ENCODE data around the gene GCK.
A peak's percentile ranks its signal among the peaks of the same experiment; 100 is the strongest.

GCK gene

DNA sequence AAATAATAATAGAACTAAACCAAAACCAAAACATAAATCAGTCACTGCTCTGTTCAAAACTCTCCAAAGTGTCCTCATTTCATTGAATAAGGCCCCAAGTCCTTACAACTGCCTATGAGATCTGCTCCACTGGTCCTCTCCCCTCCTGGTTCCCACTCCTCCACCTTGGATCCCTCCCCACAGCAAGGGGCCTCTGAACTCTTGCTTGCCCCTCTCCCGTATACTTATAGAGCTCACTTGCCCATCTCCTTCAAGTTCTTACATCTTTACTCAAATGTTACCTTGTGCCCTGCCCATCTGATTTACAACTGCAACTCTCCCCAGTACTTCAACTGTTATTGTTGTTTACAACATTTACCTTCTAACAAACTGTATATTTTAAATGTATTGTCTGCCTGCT is 66.7 kb downstream of the GCK start:
- Histone ChIP-seq H3K9ac (ENCODE audit: low read depth, low read length) (peak overlapping the region; percentile 61), H3K27me3 (ENCODE audit: control insufficient read depth, insufficient read depth, low read length) (peaks cover 10% of the 10 kb centered on the region), H3K9me3 (ENCODE audit: control insufficient read depth, insufficient read depth, low read length) (no peaks in the 10 kb centered on the region), H3K4me1 (ENCODE audit: control insufficient read depth, insufficient read depth, low read length) (no peaks in the 10 kb centered on the region), H3K36me3 (ENCODE audit: control insufficient read depth, insufficient read depth, low read length) (peaks cover 23% of the 10 kb centered on the region), H3K4me3 (ENCODE audit: low read depth, low read length) (peak overlapping the region; percentile 88)

DNA sequence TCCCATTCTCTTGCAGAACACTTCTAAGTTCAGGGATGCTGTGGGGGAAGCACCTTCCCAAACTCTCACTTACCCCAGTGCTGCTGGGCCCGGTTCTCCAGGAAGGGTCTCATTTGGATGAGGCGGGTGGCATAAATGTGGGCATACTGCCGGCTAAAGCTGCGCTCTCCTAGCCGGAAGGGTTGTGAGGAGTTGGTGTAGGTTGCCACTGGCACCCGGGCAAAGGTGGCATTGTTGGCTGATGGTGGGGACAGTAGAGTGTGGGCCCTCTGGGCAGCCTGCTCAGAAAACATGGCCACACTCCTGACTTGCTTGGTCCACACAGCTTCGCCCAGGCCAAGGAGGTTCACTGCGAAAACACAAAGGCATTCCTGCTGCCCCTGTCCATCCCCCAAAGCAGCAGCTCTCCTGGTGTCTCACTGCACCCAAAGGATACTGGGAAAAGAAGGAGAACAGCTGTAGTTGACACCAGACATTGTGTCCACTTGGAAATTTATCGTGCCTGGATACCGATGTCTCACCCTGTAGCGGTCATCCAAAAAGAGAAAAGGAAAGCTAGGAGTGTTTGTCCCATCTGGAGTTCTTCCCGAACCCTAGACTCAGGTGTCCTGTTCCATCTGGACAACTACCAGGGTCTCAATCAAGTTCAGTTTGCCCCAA is 67.3 kb downstream of the GCK start:
- Histone ChIP-seq H3K9ac (ENCODE audit: low read depth, low read length) (no peak overlapping the region), H3K4me3 (ENCODE audit: low read depth, low read length) (peak overlapping the region; percentile 5)

DNA sequence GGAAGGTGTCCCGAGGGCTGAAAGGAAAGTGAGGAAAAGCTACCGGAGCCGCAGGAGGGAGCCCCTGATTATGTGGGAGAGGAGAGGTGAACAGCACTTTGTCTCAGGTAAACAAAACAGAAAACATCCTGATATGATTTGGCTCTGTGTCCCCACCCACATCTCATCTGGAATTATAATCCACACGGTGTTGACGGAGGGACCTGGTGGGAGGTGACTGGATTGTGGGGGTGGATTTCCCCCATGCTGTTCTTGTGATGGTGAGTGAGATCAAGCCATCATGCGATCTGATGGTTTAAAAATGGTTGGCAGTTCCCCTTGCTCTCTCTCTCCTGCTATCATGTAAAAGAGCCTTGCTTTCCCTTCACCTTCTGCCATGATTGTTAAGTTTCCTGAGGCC is 68.8 kb downstream of the GCK start:
- Histone ChIP-seq H3K27me3 (ENCODE audit: control insufficient read depth, insufficient read depth, low read length) (peaks cover 10% of the 10 kb centered on the region), H3K4me1 (ENCODE audit: control insufficient read depth, insufficient read depth, low read length) (no peaks in the 10 kb centered on the region), H3K9me3 (ENCODE audit: control insufficient read depth, insufficient read depth, low read length) (no peaks in the 10 kb centered on the region), H3K36me3 (ENCODE audit: control insufficient read depth, insufficient read depth, low read length) (peaks cover 44% of the 10 kb centered on the region), H3K9ac (ENCODE audit: low read depth, low read length) (no peak overlapping the region), H3K4me3 (ENCODE audit: low read depth, low read length) (no peak overlapping the region)

More for the DNA sequence above, 67.3 kb downstream of the GCK start:
- Histone ChIP-seq H3K36me3 (ENCODE audit: control insufficient read depth, insufficient read depth, low read length) (peaks cover 29% of the 10 kb centered on the region), H3K4me1 (ENCODE audit: control insufficient read depth, insufficient read depth, low read length) (no peaks in the 10 kb centered on the region), H3K27me3 (ENCODE audit: control insufficient read depth, insufficient read depth, low read length) (peaks cover 10% of the 10 kb centered on the region), H3K9me3 (ENCODE audit: control insufficient read depth, insufficient read depth, low read length) (no peaks in the 10 kb centered on the region)

DNA sequence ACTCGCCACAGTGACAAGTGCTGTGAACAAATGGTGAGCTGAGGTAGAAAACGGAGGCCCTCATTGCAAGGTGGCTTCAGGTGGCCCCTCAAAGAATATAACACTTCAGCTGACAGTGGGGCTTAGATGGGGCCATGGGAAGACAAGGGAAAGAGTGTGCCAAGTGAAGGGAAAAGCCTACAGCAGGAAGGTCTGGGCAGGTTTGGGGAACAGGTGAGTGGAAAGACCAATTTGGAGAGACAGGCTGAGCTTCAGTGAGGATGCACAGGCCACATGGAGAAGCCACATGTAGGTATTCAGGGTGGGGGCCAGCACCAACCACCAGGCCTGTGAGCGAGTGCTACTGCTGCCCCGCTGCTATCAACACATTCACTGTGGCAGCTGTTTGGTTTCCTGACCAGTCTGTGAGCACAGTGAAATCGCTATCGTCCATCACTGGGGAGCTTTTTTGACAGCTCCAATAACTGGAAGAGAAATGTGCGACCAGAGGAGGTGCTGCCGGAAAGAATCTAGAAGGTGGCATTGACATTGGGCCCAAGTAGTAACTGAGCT is 69.3 kb downstream of the GCK start:
- H3K4me3 ChIP-seq (ENCODE audit: low read depth, low read length), result no peak overlapping the region
- H3K36me3 ChIP-seq (ENCODE audit: control insufficient read depth, insufficient read depth, low read length), result peaks cover 49% of the 10 kb centered on the region
- no peak overlapping the region for H3K9ac ChIP-seq (ENCODE audit: low read depth, low read length)
- peaks cover 6% of the 10 kb centered on the region for H3K27me3 ChIP-seq (ENCODE audit: control insufficient read depth, insufficient read depth, low read length)
- H3K9me3 ChIP-seq (ENCODE audit: control insufficient read depth, insufficient read depth, low read length), result no peaks in the 10 kb centered on the region
- H3K4me1 ChIP-seq (ENCODE audit: control insufficient read depth, insufficient read depth, low read length), result no peaks in the 10 kb centered on the region

DNA sequence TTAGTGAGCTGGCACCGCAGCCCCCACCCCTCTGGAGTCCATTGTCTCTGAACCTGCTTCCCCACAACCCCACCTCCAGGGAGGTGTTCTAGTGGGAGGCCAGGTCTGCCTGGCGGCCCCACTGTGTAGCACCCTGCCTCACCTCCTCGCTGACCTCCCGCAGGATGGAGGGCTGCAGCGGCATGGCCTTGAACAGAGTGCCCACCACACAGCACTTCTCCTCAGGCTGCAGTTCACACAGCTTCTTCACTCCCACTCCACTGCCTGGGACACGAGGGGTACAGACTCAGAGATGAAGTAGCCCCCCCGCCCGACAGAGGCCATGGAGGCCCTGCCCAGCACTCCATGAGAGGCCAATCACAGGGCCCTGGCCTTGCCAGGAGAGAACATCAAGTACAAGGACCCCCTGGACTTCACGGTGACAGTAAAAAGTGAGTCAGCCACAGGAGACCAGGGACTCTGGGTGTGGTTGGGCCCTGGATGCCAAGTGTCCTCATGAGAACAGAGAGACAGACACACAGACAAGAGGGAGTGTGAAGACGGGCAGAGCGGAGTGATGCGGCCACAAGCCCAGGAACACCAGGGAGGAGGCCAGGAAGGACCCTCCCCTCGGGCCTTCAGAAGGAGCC is 71.3 kb downstream of the GCK start:
- Histone ChIP-seq H3K36me3 (ENCODE audit: control insufficient read depth, insufficient read depth, low read length) (peaks cover 59% of the 10 kb centered on the region), H3K9ac (ENCODE audit: low read depth, low read length) (no peak overlapping the region), H3K9me3 (ENCODE audit: control insufficient read depth, insufficient read depth, low read length) (no peaks in the 10 kb centered on the region), H3K27me3 (ENCODE audit: control insufficient read depth, insufficient read depth, low read length) (no peaks in the 10 kb centered on the region), H3K4me1 (ENCODE audit: control insufficient read depth, insufficient read depth, low read length) (no peaks in the 10 kb centered on the region), H3K4me3 (ENCODE audit: low read depth, low read length) (no peak overlapping the region)

DNA sequence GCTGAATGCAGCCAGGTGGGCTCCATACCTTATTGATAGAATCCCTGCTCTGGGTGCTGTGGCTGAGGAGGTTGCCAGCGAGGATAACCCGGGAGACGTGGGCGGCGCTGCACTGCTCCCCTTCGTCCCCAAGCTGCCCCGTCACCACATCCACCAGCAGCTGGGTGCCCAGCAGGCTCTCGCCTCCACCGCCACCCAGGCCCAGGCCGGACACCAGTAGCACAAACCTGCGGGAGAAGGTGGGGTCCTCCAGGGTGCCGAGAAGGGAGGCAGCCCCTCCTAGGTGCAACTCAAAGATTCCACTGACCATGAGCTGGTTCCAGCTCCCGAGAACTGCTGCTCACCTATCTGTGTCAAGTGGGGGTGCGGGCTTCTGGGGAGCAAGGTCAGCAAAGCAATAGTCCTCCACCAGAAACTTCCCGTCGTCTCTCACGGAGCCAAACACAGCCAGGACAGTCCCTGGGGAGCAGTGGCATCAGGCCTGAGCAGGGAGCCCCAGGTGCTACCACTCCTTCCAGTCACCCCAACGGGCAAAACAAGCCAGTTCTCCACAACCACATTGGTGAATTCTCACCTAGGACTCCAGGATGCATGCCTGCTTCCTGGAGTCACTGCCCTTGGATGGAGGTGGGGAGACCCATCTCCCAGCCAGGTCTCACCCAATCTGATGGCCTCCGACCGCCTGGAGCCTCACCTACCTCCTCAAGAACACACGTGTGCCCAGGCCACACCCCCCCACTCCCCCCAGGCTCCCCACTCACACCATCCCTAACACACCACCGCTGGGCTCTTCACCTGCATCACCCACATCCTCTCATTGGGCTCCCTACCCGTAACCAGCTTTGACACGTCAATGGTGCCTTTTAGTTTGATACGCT is 72.2 kb downstream of the GCK start:
- H3K9ac ChIP-seq (ENCODE audit: low read depth, low read length), result no peak overlapping the region
- no peaks in the 10 kb centered on the region for H3K4me1 ChIP-seq (ENCODE audit: control insufficient read depth, insufficient read depth, low read length)
- peaks cover 58% of the 10 kb centered on the region for H3K36me3 ChIP-seq (ENCODE audit: control insufficient read depth, insufficient read depth, low read length)
- H3K4me3 ChIP-seq (ENCODE audit: low read depth, low read length), result no peak overlapping the region
- H3K27me3 ChIP-seq (ENCODE audit: control insufficient read depth, insufficient read depth, low read length), result no peaks in the 10 kb centered on the region
- H3K9me3 ChIP-seq (ENCODE audit: control insufficient read depth, insufficient read depth, low read length), result no peaks in the 10 kb centered on the region

DNA sequence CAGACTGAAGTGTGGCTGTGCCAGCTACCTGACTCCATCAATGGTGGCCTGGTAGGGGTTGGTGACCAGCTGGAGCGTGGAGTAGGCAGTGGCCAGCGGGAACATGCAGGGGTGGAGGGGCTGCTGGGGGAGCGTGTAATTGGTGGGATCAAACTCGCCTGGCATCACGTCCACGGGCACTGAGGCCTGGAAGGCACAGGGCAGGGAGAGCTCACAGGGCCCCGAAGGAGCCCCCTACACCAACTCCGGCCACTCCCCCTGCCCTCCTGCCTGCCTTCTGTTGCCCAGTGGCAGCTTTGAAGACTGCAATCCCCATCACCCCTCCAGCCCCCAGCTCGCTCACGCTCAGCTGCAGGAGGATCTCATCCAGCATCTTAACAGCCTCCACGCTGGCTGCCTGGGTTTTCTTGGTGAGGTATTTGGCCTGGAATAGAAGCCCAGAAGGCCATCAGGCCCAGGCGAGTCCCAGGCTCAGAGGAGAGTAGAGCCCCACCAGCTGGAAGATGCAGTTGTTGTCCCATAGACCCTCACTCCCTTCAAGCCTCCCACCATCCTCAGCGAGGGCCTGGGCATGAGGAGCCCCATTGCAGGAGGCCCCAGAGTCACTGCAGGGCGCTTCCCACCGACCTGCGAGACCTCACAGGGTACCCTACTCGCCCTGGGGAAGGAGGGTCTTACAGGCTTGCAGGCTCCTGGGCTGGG is 73.0 kb downstream of the GCK start:
- Histone ChIP-seq H3K36me3 (ENCODE audit: control insufficient read depth, insufficient read depth, low read length) (peaks cover 54% of the 10 kb centered on the region), H3K9ac (ENCODE audit: low read depth, low read length) (no peak overlapping the region)

DNA sequence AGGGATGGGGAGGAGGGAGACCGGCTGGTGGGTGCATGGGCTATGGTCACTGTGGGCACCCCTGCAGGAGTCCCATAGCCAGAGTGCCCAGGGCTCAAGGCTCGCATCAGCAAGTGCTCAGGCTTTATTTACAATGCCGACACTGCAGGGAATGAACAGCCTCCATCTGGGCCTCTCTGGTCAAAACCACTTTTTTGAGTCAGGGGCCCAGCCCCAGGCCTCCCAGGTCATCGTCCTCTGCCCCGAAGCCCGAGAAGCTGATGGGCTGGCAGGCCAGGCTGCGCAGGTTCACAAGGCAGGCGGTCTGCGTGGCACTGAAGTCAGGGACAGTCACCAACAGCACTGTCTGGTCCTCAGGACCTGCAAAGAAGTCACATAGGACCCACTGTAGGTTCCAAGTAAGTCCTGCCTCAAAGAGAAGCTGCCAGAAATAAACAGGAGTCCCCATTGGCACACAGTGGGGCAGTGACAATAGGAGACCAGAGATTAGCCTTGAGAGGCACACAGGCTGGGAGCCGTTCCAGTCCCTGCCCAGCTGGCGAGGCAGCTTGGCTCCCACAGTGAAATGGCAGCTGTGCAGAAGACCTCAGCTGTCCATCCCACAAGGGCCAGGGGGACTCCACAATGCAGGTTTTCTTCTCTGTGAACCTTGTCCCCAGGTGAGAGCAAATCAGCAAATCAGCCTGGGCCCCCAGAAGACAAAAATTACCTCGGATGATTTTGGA is 74.5 kb downstream of the GCK start:
- H3K9me3 ChIP-seq (ENCODE audit: control insufficient read depth, insufficient read depth, low read length), result no peaks in the 10 kb centered on the region
- no peaks in the 10 kb centered on the region for H3K27me3 ChIP-seq (ENCODE audit: control insufficient read depth, insufficient read depth, low read length)
- no peak overlapping the region for H3K9ac ChIP-seq (ENCODE audit: low read depth, low read length)
- peaks cover 54% of the 10 kb centered on the region for H3K36me3 ChIP-seq (ENCODE audit: control insufficient read depth, insufficient read depth, low read length)
- no peak overlapping the region for H3K4me3 ChIP-seq (ENCODE audit: low read depth, low read length)
- H3K4me1 ChIP-seq (ENCODE audit: control insufficient read depth, insufficient read depth, low read length), result no peaks in the 10 kb centered on the region

More for the DNA sequence above, 73.0 kb downstream of the GCK start:
- Histone ChIP-seq H3K4me1 (ENCODE audit: control insufficient read depth, insufficient read depth, low read length) (no peaks in the 10 kb centered on the region), H3K9me3 (ENCODE audit: control insufficient read depth, insufficient read depth, low read length) (no peaks in the 10 kb centered on the region), H3K27me3 (ENCODE audit: control insufficient read depth, insufficient read depth, low read length) (no peaks in the 10 kb centered on the region), H3K4me3 (ENCODE audit: low read depth, low read length) (no peak overlapping the region)

DNA sequence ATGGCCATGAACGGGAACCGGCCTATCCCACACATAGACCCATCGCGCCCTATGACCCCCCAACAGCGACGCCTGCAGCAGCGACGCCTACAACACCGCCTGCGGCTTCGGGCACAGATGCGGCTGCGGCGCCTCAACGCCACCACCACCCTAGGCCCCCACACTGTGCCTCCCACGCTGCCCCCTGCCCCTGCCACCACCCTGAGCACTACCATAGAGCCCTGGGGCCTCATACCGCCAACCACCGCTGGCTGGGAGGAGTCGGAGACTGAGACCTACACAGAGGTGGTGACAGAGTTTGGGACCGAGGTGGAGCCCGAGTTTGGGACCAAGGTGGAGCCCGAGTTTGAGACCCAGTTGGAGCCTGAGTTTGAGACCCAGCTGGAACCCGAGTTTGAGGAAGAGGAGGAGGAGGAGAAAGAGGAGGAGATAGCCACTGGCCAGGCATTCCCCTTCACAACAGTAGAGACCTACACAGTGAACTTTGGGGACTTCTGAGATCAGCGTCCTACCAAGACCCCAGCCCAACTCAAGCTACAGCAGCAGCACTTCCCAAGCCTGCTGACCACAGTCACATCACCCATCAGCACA is 75.4 kb downstream of the GCK start:
- H3K36me3 ChIP-seq (ENCODE audit: control insufficient read depth, insufficient read depth, low read length), result peaks cover 47% of the 10 kb centered on the region
- H3K9me3 ChIP-seq (ENCODE audit: control insufficient read depth, insufficient read depth, low read length), result no peaks in the 10 kb centered on the region
- H3K27me3 ChIP-seq (ENCODE audit: control insufficient read depth, insufficient read depth, low read length), result no peaks in the 10 kb centered on the region
- H3K9ac ChIP-seq (ENCODE audit: low read depth, low read length), result no peak overlapping the region
- no peaks in the 10 kb centered on the region for H3K4me1 ChIP-seq (ENCODE audit: control insufficient read depth, insufficient read depth, low read length)
- no peak overlapping the region for H3K4me3 ChIP-seq (ENCODE audit: low read depth, low read length)

DNA sequence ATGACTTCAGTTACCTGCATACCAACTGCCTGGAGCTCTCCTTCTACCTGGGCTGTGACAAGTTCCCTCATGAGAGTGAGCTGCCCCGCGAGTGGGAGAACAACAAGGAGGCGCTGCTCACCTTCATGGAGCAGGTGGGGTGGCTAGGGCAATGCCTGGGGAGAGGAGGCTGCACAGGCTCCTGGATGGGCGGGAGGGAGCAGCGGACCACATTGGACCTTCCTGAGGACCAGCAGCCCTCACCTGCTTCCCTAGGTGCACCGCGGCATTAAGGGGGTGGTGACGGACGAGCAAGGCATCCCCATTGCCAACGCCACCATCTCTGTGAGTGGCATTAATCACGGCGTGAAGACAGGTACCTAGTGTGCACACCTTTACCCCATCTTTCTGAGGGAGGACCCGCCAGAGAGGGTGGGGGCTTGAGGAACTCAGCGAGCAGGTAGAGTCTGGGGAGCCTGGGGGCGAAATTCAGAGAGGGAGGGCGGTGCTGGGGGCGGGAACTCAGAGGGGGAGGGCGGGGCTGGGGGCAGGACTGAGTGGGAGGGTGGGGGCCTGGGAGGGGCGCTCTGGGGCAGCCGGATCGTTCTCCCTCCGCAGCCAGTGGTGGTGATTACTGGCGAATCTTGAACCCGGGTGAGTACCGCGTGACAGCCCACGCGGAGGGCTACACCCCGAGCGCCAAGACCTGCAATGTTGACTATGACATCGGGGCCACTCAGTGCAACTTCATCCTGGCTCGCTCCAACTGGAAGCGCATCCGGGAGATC is 76.1 kb downstream of the GCK start:
- Histone ChIP-seq H3K4me3 (ENCODE audit: low read depth, low read length) (peak overlapping the region; percentile 30), H3K36me3 (ENCODE audit: control insufficient read depth, insufficient read depth, low read length) (peaks cover 52% of the 10 kb centered on the region), H3K9ac (ENCODE audit: low read depth, low read length) (no peak overlapping the region), H3K27me3 (ENCODE audit: control insufficient read depth, insufficient read depth, low read length) (no peaks in the 10 kb centered on the region), H3K4me1 (ENCODE audit: control insufficient read depth, insufficient read depth, low read length) (no peaks in the 10 kb centered on the region), H3K9me3 (ENCODE audit: control insufficient read depth, insufficient read depth, low read length) (no peaks in the 10 kb centered on the region)

All from iPS-15b (cell line).